Measurements from ENCODE around the gene ECSCR. TPM values are rescaled to one million over a fixed set of nuclear protein-coding genes. Genes with fewer than 3 reads are reported as not detected.
A peak's percentile ranks its signal among the peaks of the same experiment; 100 is the strongest.

The ECSCR gene
- total RNA-seq, 1 donor from 2014 or later = 565 TPM

DNA sequence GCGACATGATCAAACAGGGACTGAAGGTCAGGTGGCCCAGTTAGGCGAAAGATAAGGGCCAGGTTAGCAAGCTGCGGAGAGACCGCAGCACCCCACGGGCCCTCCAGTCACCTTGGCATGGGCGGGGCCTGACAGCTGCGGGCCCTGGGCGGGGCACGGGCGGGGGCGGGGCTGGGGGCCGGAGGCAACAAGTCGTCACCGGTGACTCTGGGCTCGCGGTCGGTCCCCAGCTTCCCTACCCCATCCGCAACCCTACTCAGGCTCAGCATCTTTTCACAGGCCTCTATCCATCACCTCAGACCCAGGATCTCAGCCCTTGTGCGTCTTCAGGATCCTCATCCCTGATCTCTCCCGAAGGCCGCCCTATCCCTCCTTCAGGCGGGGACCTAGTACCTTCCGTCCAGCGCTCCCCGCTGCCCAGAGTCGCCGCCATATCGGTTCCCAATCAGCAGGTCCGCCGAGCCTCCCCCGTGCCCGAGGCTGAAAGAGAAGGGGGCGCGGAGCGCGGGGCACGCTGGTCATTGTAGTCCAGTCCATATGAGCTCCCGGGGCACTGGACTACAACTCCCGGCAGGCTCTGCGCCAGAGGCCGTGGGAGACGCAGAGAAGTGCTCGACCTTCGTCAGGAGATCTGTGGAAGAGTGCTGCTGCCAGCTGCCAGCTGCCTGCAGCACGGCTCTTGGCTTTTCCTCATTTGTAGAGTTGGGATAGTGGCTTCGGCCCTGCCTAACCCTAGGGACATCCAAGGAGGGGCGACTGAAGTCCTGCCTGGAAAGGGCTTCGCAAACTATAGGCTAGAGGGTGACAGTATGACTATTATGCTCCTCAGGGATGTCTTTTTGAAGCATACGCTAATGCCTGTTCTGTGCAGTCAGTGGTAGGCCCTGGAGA, 23.3 kb downstream of the ECSCR start, which contains the start of gene DNAJC18:
Gene DNAJC18, minus strand, starts transcription at position 513 of the 891 bp plus-strand sequence. Its CDS starts 80 bp downstream, at position 433.
- H3K9me3 Mint-ChIP-seq (ENCODE audit: unreplicated experiment) = no peaks in the 10 kb centered on the region
- peak within 1 kb of the TSS; percentile 90 for H3K27ac Mint-ChIP-seq (ENCODE audit: unreplicated experiment)
- peaks cover 9% of the 10 kb centered on the region for H3K27me3 Mint-ChIP-seq (ENCODE audit: unreplicated experiment)
- peak within 1 kb of the TSS; percentile 94 for H3K4me3 Mint-ChIP-seq (ENCODE audit: unreplicated experiment)
- H3K36me3 Mint-ChIP-seq (ENCODE audit: low read depth, unreplicated experiment) = peaks cover 31% of the 10 kb centered on the region
- TF ChIP-seq, protein P1, sequence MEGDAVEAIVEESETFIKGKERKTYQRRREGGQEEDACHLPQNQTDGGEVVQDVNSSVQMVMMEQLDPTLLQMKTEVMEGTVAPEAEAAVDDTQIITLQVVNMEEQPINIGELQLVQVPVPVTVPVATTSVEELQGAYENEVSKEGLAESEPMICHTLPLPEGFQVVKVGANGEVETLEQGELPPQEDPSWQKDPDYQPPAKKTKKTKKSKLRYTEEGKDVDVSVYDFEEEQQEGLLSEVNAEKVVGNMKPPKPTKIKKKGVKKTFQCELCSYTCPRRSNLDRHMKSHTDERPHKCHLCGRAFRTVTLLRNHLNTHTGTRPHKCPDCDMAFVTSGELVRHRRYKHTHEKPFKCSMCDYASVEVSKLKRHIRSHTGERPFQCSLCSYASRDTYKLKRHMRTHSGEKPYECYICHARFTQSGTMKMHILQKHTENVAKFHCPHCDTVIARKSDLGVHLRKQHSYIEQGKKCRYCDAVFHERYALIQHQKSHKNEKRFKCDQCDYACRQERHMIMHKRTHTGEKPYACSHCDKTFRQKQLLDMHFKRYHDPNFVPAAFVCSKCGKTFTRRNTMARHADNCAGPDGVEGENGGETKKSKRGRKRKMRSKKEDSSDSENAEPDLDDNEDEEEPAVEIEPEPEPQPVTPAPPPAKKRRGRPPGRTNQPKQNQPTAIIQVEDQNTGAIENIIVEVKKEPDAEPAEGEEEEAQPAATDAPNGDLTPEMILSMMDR (IDR thresholded peaks at IDR 0.05; ENCODE audit: unreplicated experiment) = no peak
- DNase-seq (ENCODE audit: low spot score) = peak; percentile 87
- H3K4me1 Mint-ChIP-seq (ENCODE audit: unreplicated experiment) = peaks cover 48% of the 10 kb centered on the region

DNA sequence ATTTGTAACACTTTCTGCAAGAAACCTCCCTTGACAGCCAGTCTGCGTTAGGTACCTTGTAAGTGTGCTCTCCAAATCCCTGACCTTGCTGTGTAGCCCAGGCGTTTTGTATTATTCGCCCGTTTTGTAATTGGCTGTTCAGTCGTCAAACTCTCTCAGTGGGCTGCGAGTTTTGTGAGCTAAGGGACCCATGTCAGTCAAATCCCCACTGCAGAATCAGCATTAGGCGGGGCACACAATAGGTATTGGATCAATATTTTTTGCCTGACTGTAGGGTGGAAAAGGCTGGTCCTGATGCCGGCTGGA, 23.9 kb downstream of the ECSCR start:
- peaks cover 9% of the 10 kb centered on the region for H3K27me3 Mint-ChIP-seq (ENCODE audit: unreplicated experiment)
- no peaks in the 10 kb centered on the region for H3K9me3 Mint-ChIP-seq (ENCODE audit: unreplicated experiment)
- DNase-seq (ENCODE audit: low spot score) = no peak
- peak overlapping the region; percentile 65 for H3K27ac Mint-ChIP-seq (ENCODE audit: unreplicated experiment)
- TF ChIP-seq, protein P1 (IDR thresholded peaks at IDR 0.05; ENCODE audit: unreplicated experiment) = no peak
- H3K4me3 Mint-ChIP-seq (ENCODE audit: unreplicated experiment) = peak overlapping the region; percentile 80
- peaks cover 42% of the 10 kb centered on the region for H3K4me1 Mint-ChIP-seq (ENCODE audit: unreplicated experiment)
- peaks cover 31% of the 10 kb centered on the region for H3K36me3 Mint-ChIP-seq (ENCODE audit: low read depth, unreplicated experiment)

DNA sequence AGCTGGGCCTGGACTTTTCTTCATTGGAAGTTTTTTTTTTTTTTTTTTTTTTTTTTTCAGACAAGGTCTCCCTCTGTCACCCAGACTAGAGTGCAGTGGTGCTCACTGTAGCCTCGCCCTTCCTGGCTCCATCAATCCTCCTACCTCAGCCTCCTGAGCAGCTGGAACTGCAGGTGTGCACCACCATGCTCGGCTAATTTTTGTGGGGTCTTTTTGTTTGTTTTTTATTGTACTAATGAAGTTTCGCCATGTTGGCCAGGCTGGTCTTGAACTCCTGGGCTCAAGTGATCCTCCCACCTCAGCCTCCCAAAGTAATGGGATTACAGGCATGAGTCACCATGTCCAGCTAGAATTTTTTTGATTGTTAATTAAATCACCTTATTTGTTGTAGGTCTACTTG, 26.9 kb downstream of the ECSCR start:
- Mint-ChIP-seq H3K4me1 (ENCODE audit: unreplicated experiment) (peaks cover 19% of the 10 kb centered on the region), H3K36me3 (ENCODE audit: low read depth, unreplicated experiment) (peaks cover 32% of the 10 kb centered on the region), H3K9me3 (ENCODE audit: unreplicated experiment) (no peaks in the 10 kb centered on the region), H3K27me3 (ENCODE audit: unreplicated experiment) (peaks cover 6% of the 10 kb centered on the region), H3K4me3 (ENCODE audit: unreplicated experiment) (no peak overlapping the region), H3K27ac (ENCODE audit: unreplicated experiment) (peak overlapping the region; percentile 24)
- TF ChIP-seq, protein P1 (IDR thresholded peaks at IDR 0.05; ENCODE audit: unreplicated experiment) = no peak
- DNase-seq (ENCODE audit: low spot score) = no peak

DNA sequence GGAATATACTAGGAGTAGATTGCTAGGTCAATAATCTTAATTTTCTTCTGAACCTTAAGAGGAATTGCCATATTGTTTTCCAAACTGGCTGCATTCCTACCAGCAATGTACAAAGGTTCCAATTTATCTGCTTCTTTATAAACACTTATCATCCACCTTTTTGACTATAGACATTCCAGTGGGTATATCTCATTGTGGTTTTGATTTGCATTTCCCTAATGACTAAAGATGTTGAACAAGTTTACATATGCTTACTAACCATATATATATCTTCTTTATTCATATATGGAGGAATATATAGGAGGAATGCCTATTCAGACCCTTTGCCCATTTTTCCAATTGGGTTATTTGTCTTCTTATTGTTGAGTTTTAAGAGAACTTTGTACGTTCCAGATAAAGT, 30.8 kb downstream of the ECSCR start:
- no peaks in the 10 kb centered on the region for H3K9me3 Mint-ChIP-seq (ENCODE audit: unreplicated experiment)
- no peak for DNase-seq (ENCODE audit: low spot score)
- H3K27me3 Mint-ChIP-seq (ENCODE audit: unreplicated experiment) = no peaks in the 10 kb centered on the region
- H3K36me3 Mint-ChIP-seq (ENCODE audit: low read depth, unreplicated experiment) = peaks cover 29% of the 10 kb centered on the region
- TF ChIP-seq, protein P1 (IDR thresholded peaks at IDR 0.05; ENCODE audit: unreplicated experiment) = no peak
- no peaks in the 10 kb centered on the region for H3K4me1 Mint-ChIP-seq (ENCODE audit: unreplicated experiment)
- H3K4me3 Mint-ChIP-seq (ENCODE audit: unreplicated experiment) = no peak overlapping the region
- no peak overlapping the region for H3K27ac Mint-ChIP-seq (ENCODE audit: unreplicated experiment)

DNA sequence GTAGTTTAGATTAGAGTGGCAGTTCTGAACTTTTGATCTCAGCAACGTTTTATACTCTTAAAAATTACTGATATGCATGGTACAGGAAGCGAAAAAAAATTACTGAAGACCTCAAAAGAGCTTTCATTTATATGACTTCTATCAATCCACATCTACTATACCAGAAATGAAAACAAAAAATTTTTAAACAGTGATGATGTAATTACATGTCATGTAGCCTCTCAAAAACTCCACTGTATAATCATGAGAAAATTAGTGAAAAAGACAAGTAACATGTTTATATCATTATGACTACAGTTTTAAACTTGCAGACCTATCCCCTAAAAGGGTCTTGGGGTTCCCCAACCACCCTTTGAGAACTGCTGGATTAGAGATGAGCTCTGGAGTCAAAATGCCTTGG, 32.5 kb downstream of the ECSCR start:
- no peak overlapping the region for H3K4me3 Mint-ChIP-seq (ENCODE audit: unreplicated experiment)
- TF ChIP-seq, protein P1 (IDR thresholded peaks at IDR 0.05; ENCODE audit: unreplicated experiment) = no peak
- H3K27me3 Mint-ChIP-seq (ENCODE audit: unreplicated experiment) = no peaks in the 10 kb centered on the region
- no peak for DNase-seq (ENCODE audit: low spot score)
- peaks cover 28% of the 10 kb centered on the region for H3K36me3 Mint-ChIP-seq (ENCODE audit: low read depth, unreplicated experiment)
- H3K9me3 Mint-ChIP-seq (ENCODE audit: unreplicated experiment) = no peaks in the 10 kb centered on the region
- H3K27ac Mint-ChIP-seq (ENCODE audit: unreplicated experiment) = no peak overlapping the region
- peaks cover 11% of the 10 kb centered on the region for H3K4me1 Mint-ChIP-seq (ENCODE audit: unreplicated experiment)

Measured in endothelial cell (in vitro differentiated cells).